Endodermal cell (in vitro differentiated cells): ENCODE results near the gene LEMD3. TPM values are rescaled to one million over a fixed set of nuclear protein-coding genes. Genes with fewer than 3 reads are reported as not detected.

Source experiments
- DNase-seq: peaks from one replicate; pipeline ENCODE4 v3.0.0-alpha.2; 2017
- H3K27ac ChIP-seq: 2 replicates; pipeline ENCODE4 v1.5.1; 2013; ENCODE audit warnings: mild to moderate bottlenecking, low read depth, low read length, moderate library complexity
- H3K27me3 ChIP-seq: 2 replicates; pipeline ENCODE4 v1.6.1; 2013; ENCODE audit warnings: mild to moderate bottlenecking, low read length, moderate library complexity; ENCODE audit not compliant: insufficient read depth, control insufficient read depth, poor library complexity, severe bottlenecking
- H3K36me3 ChIP-seq: 2 replicates; pipeline ENCODE4 v1.7.0; 2013; ENCODE audit warnings: mild to moderate bottlenecking, low read length, moderate library complexity; ENCODE audit not compliant: control insufficient read depth, insufficient read depth
- H3K4me1 ChIP-seq: one replicate; pipeline ENCODE4 v1.7.0; 2013; ENCODE audit warnings: low read length; ENCODE audit not compliant: control insufficient read depth, insufficient read depth
- H3K4me3 ChIP-seq: 2 replicates; pipeline ENCODE4 v1.5.1; 2013; ENCODE audit warnings: mild to moderate bottlenecking, low read length, moderate library complexity
- H3K9ac ChIP-seq: 2 replicates; pipeline ENCODE4 v1.6.1; 2013; ENCODE audit warnings: mild to moderate bottlenecking, low read length, moderate library complexity; ENCODE audit not compliant: poor library complexity, severe bottlenecking; ENCODE audit errors: extremely low read depth
- H3K9me3 ChIP-seq: 2 replicates; pipeline ENCODE4 v1.6.1; 2013; ENCODE audit warnings: mild to moderate bottlenecking, low read length, moderate library complexity; ENCODE audit not compliant: control insufficient read depth
- H3K27ac Mint-ChIP-seq: 2 replicates; pipeline ENCODE4 v1.8.0; 2020; ENCODE audit warnings: mixed read lengths
- H3K27me3 Mint-ChIP-seq: 2 replicates; pipeline ENCODE4 v1.8.0; 2021; ENCODE audit warnings: mild to moderate bottlenecking, mixed read lengths; ENCODE audit not compliant: insufficient read depth
- H3K36me3 Mint-ChIP-seq: 2 replicates; pipeline ENCODE4 v1.8.0; 2020; ENCODE audit warnings: low read depth, mixed read lengths
- H3K4me1 Mint-ChIP-seq: 2 replicates; pipeline ENCODE4 v1.8.0; 2020; ENCODE audit warnings: mixed read lengths
- H3K4me3 Mint-ChIP-seq: 2 replicates; pipeline ENCODE4 v1.8.0; 2020; ENCODE audit warnings: mild to moderate bottlenecking, moderate library complexity, mixed read lengths
- H3K9me3 Mint-ChIP-seq: 2 replicates; pipeline ENCODE4 v1.8.0; 2020; ENCODE audit warnings: mild to moderate bottlenecking, mixed read lengths
- CTCF ChIP-seq: fragments of 200-600 bp; sonication (generic); conservative IDR thresholded peaks from 2 replicates; pipeline ENCODE4 v1.5.0; 2021; ENCODE audit warnings: antibody characterized with exemption, mild to moderate bottlenecking
- WGBS, 2 experiments: methylation state at CpG; one replicate each; pipeline versions ENCODE4 v1.1.5 to v1.1.7; 2013; ENCODE audit warnings: missing lambda C conversion rate in 2 of 2, mixed read lengths in 1 of 2; ENCODE audit not compliant: insufficient coverage in 1 of 2, insufficient read length in 1 of 2; 5-methylcytosine and 5-hydroxymethylcytosine counted together
- total RNA-seq, 2 donors: library from RNA; stranded (reverse); fragmentation: NEBNext Ultra II Directional in 1 of 2; extraction: Animal tissue kit (Norgen Biotek cat#: 25700) in 1 of 2; gene quantifications; 2 replicates in 1 of 2; 3 replicates in 1 of 2; pipeline ENCODE4 v1.2.1, GENCODE V29; 2021

LEMD3 gene
- total RNA-seq, 2 donors from 2014 or later: 35.8 to 37.3 TPM

DNA sequence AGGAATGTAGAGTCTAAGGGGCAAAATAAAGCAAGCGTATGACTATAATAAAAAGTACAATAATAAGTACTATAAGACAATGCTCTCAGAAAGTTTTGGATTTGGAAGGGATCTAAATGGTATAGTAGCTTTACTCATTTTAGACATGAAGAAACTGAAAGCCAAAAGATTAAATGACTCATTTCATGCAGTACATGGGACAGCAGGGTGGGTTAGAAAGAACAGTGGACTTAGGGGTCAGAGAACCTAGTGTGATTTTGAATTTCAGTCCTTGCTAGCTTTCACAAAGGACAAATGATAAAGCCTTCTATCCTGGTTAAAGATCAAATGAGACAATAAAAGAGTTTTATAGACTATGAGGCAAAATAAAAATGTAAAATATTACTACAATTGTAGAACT is 6.8 kb upstream of the LEMD3 start:
- no peak overlapping the region for H3K9ac ChIP-seq
- no peaks in the 10 kb centered on the region for H3K9me3 Mint-ChIP-seq
- H3K27me3 Mint-ChIP-seq: peaks cover 45% of the 10 kb centered on the region
- peaks cover 23% of the 10 kb centered on the region for H3K27me3 ChIP-seq
- H3K27ac ChIP-seq: no peak overlapping the region
- no peaks in the 10 kb centered on the region for H3K9me3 ChIP-seq
- no CpG with 5 or more reads among the region's 1 CpG for WGBS, 2 experiments
- no peak for DNase-seq
- H3K4me1 ChIP-seq: no peaks in the 10 kb centered on the region
- TF ChIP-seq CTCF: no peak
- no peak overlapping the region for H3K27ac Mint-ChIP-seq
- no peak overlapping the region for H3K4me3 ChIP-seq
- peaks cover 10% of the 10 kb centered on the region for H3K4me1 Mint-ChIP-seq
- no peaks in the 10 kb centered on the region for H3K36me3 ChIP-seq
- no peaks in the 10 kb centered on the region for H3K36me3 Mint-ChIP-seq
- H3K4me3 Mint-ChIP-seq: no peak overlapping the region

GRCh38 chr12:65164244-65164643 is 5.1 kb upstream of the LEMD3 start:
- Histone ChIP-seq H3K27me3 (peaks cover 23% of the 10 kb centered on the region), H3K27ac (no peak overlapping the region), H3K9me3 (no peaks in the 10 kb centered on the region), H3K36me3 (no peaks in the 10 kb centered on the region), H3K4me1 (no peaks in the 10 kb centered on the region), H3K4me3 (no peak overlapping the region), H3K9ac (no peak overlapping the region)
- no peak for DNase-seq
- Mint-ChIP-seq H3K4me1 (peaks cover 10% of the 10 kb centered on the region), H3K9me3 (peaks cover 4% of the 10 kb centered on the region), H3K27me3 (peaks cover 55% of the 10 kb centered on the region), H3K36me3 (no peaks in the 10 kb centered on the region), H3K4me3 (no peak overlapping the region), H3K27ac (no peak overlapping the region)
- TF ChIP-seq CTCF: no peak
- WGBS, 2 experiments: 80 to 88% methylated on average over 1 to 2 of the region's 2 CpGs

- peaks cover 4% of the 10 kb centered on the region for H3K9me3 Mint-ChIP-seq
- Histone ChIP-seq H3K27me3 (peaks cover 23% of the 10 kb centered on the region), H3K9me3 (no peaks in the 10 kb centered on the region), H3K4me3 (no peak overlapping the region), H3K27ac (no peak overlapping the region), H3K9ac (no peak overlapping the region), H3K36me3 (no peaks in the 10 kb centered on the region), H3K4me1 (no peaks in the 10 kb centered on the region)
- no peak overlapping the region for H3K4me3 Mint-ChIP-seq
- peaks cover 8% of the 10 kb centered on the region for H3K4me1 Mint-ChIP-seq
- no peak for TF ChIP-seq CTCF
- no peak overlapping the region for H3K27ac Mint-ChIP-seq
- DNase-seq: no peak
- no peaks in the 10 kb centered on the region for H3K36me3 Mint-ChIP-seq
- H3K27me3 Mint-ChIP-seq: peaks cover 52% of the 10 kb centered on the region
Measured at GRCh38 chr12:65164774-65165173, 4.6 kb upstream of the LEMD3 start.
